Spleen (tissue), 11 donors: ENCODE measurements around the gene AQP9. TPM values are rescaled to one million over a fixed set of nuclear protein-coding genes. Genes with fewer than 3 reads are reported as not detected.

ENCODE experiments used
- DNase-seq: peaks from one replicate; pipeline ENCODE4 v3.0.0-alpha.2; 2020
- H3K27ac ChIP-seq, 8 donors: fragments of 200-600 bp; sonication (generic) in 7 of 8; 1 replicate in 4 of 8; 2 replicates in 4 of 8; pipeline versions ENCODE4 v1.5.0 to v1.8.0; 2016 to 2021; ENCODE audit warnings: inconsistent platforms in 4 of 8, mild to moderate bottlenecking in 4 of 8, moderate library complexity in 1 of 8
- H3K27me3 ChIP-seq, 7 donors: fragments of 200-600 bp; sonication (generic) in 6 of 7; replicated peaks in 1 of 7; 1 replicate in 4 of 7; 2 replicates in 3 of 7; pipeline versions ENCODE4 v1.5.0 to v1.8.0; 2016 to 2021; ENCODE audit warnings: inconsistent platforms in 3 of 7, mild to moderate bottlenecking in 1 of 7
- H3K36me3 ChIP-seq, 6 donors: fragments of 200-600 bp; sonication (generic) in 5 of 6; 1 replicate in 4 of 6; 2 replicates in 2 of 6; pipeline versions ENCODE4 v1.5.0 to v1.8.0; 2016 to 2021; ENCODE audit warnings: inconsistent platforms in 2 of 6
- H3K4me1 ChIP-seq, 6 donors: fragments of 200-600 bp; sonication (generic) in 5 of 6; 1 replicate in 3 of 6; 2 replicates in 3 of 6; pipeline versions ENCODE4 v1.5.0 to v1.8.0; 2016 to 2021; ENCODE audit warnings: inconsistent platforms in 3 of 6
- H3K4me3 ChIP-seq, 8 donors: fragments of 200-600 bp; sonication (generic) in 7 of 8; 1 replicate in 4 of 8; 2 replicates in 4 of 8; pipeline versions ENCODE4 v1.5.0 to v1.8.0; 2016 to 2021; ENCODE audit warnings: inconsistent platforms in 4 of 8, mild to moderate bottlenecking in 4 of 8, moderate library complexity in 2 of 8
- H3K9me3 ChIP-seq, 8 donors: fragments of 200-600 bp; sonication (generic) in 7 of 8; 1 replicate in 4 of 8; 2 replicates in 4 of 8; pipeline versions ENCODE4 v1.5.0 to v1.8.0; 2016 to 2021; ENCODE audit warnings: inconsistent platforms in 4 of 8
- CTCF ChIP-seq, 11 experiments: fragments of 200-600 bp in 7 of 11; fragments of 450-650 bp in 4 of 11; sonication (generic) in 4 of 11; IDR thresholded peaks in 8 of 11; conservative IDR thresholded peaks in 3 of 11; 1 replicate in 7 of 11; 2 replicates in 4 of 11; pipeline versions ENCODE4 v1.4.0 to v1.8.0; 2016 to 2021; ENCODE audit warnings: antibody characterized with exemption in 11 of 11, inconsistent platforms in 4 of 11, mild to moderate bottlenecking in 1 of 11
- POLR2A ChIP-seq, 3 donors: fragments of 450-650 bp; IDR thresholded peaks; one replicate each; pipeline ENCODE4 v1.5.1; 2017; ENCODE audit warnings: antibody characterized with exemption in 3 of 3, mild to moderate bottlenecking in 1 of 3
- POLR2AphosphoS5 ChIP-seq, 3 donors: sonication (generic); formaldehyde crosslinking; IDR thresholded peaks; one replicate each; pipeline ENCODE4 v1.5.1; 2017; ENCODE audit warnings: antibody characterized with exemption in 3 of 3
- WGBS, 5 donors: extraction: QIAGEN DNeasy Blood & Tissue Kit in 3 of 5; methylation state at CpG; one replicate each; pipeline versions ENCODE4 v1.1.5 to v1.1.7; 2013 to 2018; 5-methylcytosine and 5-hydroxymethylcytosine counted together
- intact Hi-C: fragments of 100-400 bp; cut with DNase I; formaldehyde crosslinking; loops from one replicate; pipeline ENCODE4 v1.15.0; 2023; ENCODE audit warnings: low total_unique reads
- polyA plus RNA-seq, 3 donors: library from polyadenylated mRNA; stranded (reverse); fragments of 200-250 nt; gene quantifications; one replicate each; pipeline ENCODE4 v1.2.1, GENCODE V29; 2013
- total RNA-seq, 7 donors: library from RNA; depleted of rRNA in 3 of 7; stranded (reverse); fragments of >200 nt in 3 of 7; fragmentation: NEBNext Ultra II Directional in 4 of 7; extraction: Animal tissue kit (Norgen Biotek cat#: 25700) in 4 of 7; gene quantifications; one replicate each; pipeline versions ENCODE4 v1.1.0 to v1.2.1, GENCODE V29; 2016 to 2021
- donor health status: healthy with polysubstance abuse.
- donor health status: DM: no; HTN: no; CAD: no; lungs with moderate emphysema.
- donor health status: DM: no; HTN: no; CAD: no.
- donor health status: Bipolar disorder and iron deficiency.
- donor health status: healthy.
- donor health status: DM: no; HTN: no; CAD: no.
- donor health status: DM: yes; HTN: yes; CAD: no.

The AQP9 gene
- total and polyA plus RNA-seq, 10 donors: 1.2 to 182 (median 50.0) TPM

- DNase-seq: no peak
- Histone ChIP-seq H3K27ac (no peak overlapping the region), H3K9me3 (no peaks in the 10 kb centered on the region), H3K36me3 (no peaks in the 10 kb centered on the region), H3K4me3 (no peak overlapping the region), H3K27me3 (peaks cover 0 to 19% (median 0%) of the 10 kb centered on the region in 7 donors), H3K4me1 (no peaks in the 10 kb centered on the region)
- intact Hi-C loops: no loop called here
- TF ChIP-seq POLR2A (IDR thresholded peaks at IDR 0.05): no peak
- no peak for TF ChIP-seq POLR2AphosphoS5 (IDR thresholded peaks at IDR 0.05)
- no peak for TF ChIP-seq CTCF (IDR thresholded peaks at IDR 0.05 in 8 of 11, conservative IDR thresholded peaks at IDR 0.05 in 3 of 11)
- WGBS, 5 donors: 74 to 83% (median 76%) methylated on average over 3 of the region's 3 CpGs
Measured at GRCh38 chr15:58114388-58114787, 23.8 kb upstream of the AQP9 start.

- intact Hi-C loops: no loop called here
- H3K9me3 ChIP-seq: no peaks in the 10 kb centered on the region
- no peak for TF ChIP-seq POLR2AphosphoS5 (IDR thresholded peaks at IDR 0.05)
- TF ChIP-seq POLR2A (IDR thresholded peaks at IDR 0.05): no peak
- TF ChIP-seq CTCF (IDR thresholded peaks at IDR 0.05 in 8 of 11, conservative IDR thresholded peaks at IDR 0.05 in 3 of 11): no peak
- no peak overlapping the region for H3K4me3 ChIP-seq
- H3K27me3 ChIP-seq: peaks cover 0 to 15% (median 0%) of the 10 kb centered on the region in 7 donors
- no peaks in the 10 kb centered on the region for H3K36me3 ChIP-seq
- no peak for DNase-seq
- no peak overlapping the region for H3K27ac ChIP-seq
- no peaks in the 10 kb centered on the region for H3K4me1 ChIP-seq
Measured at GRCh38 chr15:58114812-58115211, 23.4 kb upstream of the AQP9 start.

- Histone ChIP-seq H3K9me3 (no peaks in the 10 kb centered on the region), H3K27ac (no peak overlapping the region), H3K36me3 (no peaks in the 10 kb centered on the region), H3K4me1 (no peaks in the 10 kb centered on the region), H3K4me3 (no peak overlapping the region), H3K27me3 (peaks cover 0 to 6% (median 0%) of the 10 kb centered on the region in 7 donors)
- DNase-seq: no peak
- intact Hi-C loops: no loop called here
- 84 to 97% (median 94%) methylated on average over 1 of the region's 1 CpG for WGBS, 5 donors
- TF ChIP-seq CTCF (IDR thresholded peaks at IDR 0.05 in 8 of 11, conservative IDR thresholded peaks at IDR 0.05 in 3 of 11): peak in 3 of 11 experiments; percentile 7 to 42 (median 19)
- no peak for TF ChIP-seq POLR2AphosphoS5 (IDR thresholded peaks at IDR 0.05)
- no peak for TF ChIP-seq POLR2A (IDR thresholded peaks at IDR 0.05)
Measured at GRCh38 chr15:58115692-58116091, 22.5 kb upstream of the AQP9 start.

- 92 to 100% (median 93%) methylated on average over 1 of the region's 1 CpG for WGBS, 5 donors
- no peaks in the 10 kb centered on the region for H3K36me3 ChIP-seq
- H3K4me1 ChIP-seq: no peaks in the 10 kb centered on the region
- intact Hi-C loops: no loop called here
- no peaks in the 10 kb centered on the region for H3K9me3 ChIP-seq
- no peak overlapping the region for H3K27ac ChIP-seq
- no peak overlapping the region for H3K4me3 ChIP-seq
- H3K27me3 ChIP-seq: peaks cover 0 to 6% (median 0%) of the 10 kb centered on the region in 7 donors
- TF ChIP-seq POLR2AphosphoS5 (IDR thresholded peaks at IDR 0.05) (no peak), CTCF (IDR thresholded peaks at IDR 0.05 in 8 of 11, conservative IDR thresholded peaks at IDR 0.05 in 3 of 11) (no peak), POLR2A (IDR thresholded peaks at IDR 0.05) (no peak)
- no peak for DNase-seq
Measured at GRCh38 chr15:58117619-58118018, 20.6 kb upstream of the AQP9 start.
